Measurements from ENCODE around the gene FKTN.

FKTN gene

GRCh38 chr9:105651806-105652205 is 93.9 kb downstream of the FKTN start:
- in situ Hi-C loops (cut with MboI; ENCODE audit: low pct_unique_long_range_greater_than_20kb, low sequenced_read_pairs, unreplicated experiment) = no loop called here
- DNase-seq (ENCODE audit: low spot score) = no peak
- no peak for TF ChIP-seq CTCF (IDR thresholded peaks at IDR 0.05; ENCODE audit: extremely low read depth, insufficient read depth, missing control alignments)

GRCh38 chr9:105656131-105656921 is 98.4 kb downstream of the FKTN start:
- TF ChIP-seq CTCF (IDR thresholded peaks at IDR 0.05; ENCODE audit: extremely low read depth, insufficient read depth, missing control alignments) = peak; percentile 63
- DNase-seq (ENCODE audit: low spot score) = peak; percentile 67
- in situ Hi-C loops (cut with MboI; ENCODE audit: low pct_unique_long_range_greater_than_20kb, low sequenced_read_pairs, unreplicated experiment) = no loop called here

GRCh38 chr9:105658351-105658750 is 100.4 kb downstream of the FKTN start:
- in situ Hi-C loops (cut with MboI; ENCODE audit: low pct_unique_long_range_greater_than_20kb, low sequenced_read_pairs, unreplicated experiment) = no loop called here
- no peak for TF ChIP-seq CTCF (IDR thresholded peaks at IDR 0.05; ENCODE audit: extremely low read depth, insufficient read depth, missing control alignments)
- no peak for DNase-seq (ENCODE audit: low spot score)

- DNase-seq (ENCODE audit: low spot score) = no peak
- in situ Hi-C loops (cut with MboI; ENCODE audit: low pct_unique_long_range_greater_than_20kb, low sequenced_read_pairs, unreplicated experiment) = no loop called here
- no peak for TF ChIP-seq CTCF (IDR thresholded peaks at IDR 0.05; ENCODE audit: extremely low read depth, insufficient read depth, missing control alignments)
Observed at GRCh38 chr9:105661011-105661410, 103.1 kb downstream of the FKTN start.

- in situ Hi-C loops (cut with MboI; ENCODE audit: low pct_unique_long_range_greater_than_20kb, low sequenced_read_pairs, unreplicated experiment) = no loop called here
- peak; percentile 41 for DNase-seq (ENCODE audit: low spot score)
- TF ChIP-seq CTCF (IDR thresholded peaks at IDR 0.05; ENCODE audit: extremely low read depth, insufficient read depth, missing control alignments) = no peak
Observed at GRCh38 chr9:105662184-105663104, 104.5 kb downstream of the FKTN start, which contains the start of gene TAL2. TSS of gene TAL2 (plus strand) at chr9:105662457. CDS start at chr9:105662497, 40 bp downstream.

- no peak for TF ChIP-seq CTCF (IDR thresholded peaks at IDR 0.05; ENCODE audit: extremely low read depth, insufficient read depth, missing control alignments)
- in situ Hi-C loops (cut with MboI; ENCODE audit: low pct_unique_long_range_greater_than_20kb, low sequenced_read_pairs, unreplicated experiment) = no loop called here
- no peak for DNase-seq (ENCODE audit: low spot score)
Observed at GRCh38 chr9:105663914-105664313, 106.0 kb downstream of the FKTN start.

All from GM13977 (cell line).